ENCODE measurements around the gene ERICH3.

The ERICH3 gene

GRCh38 chr1:74591949-74592348, 81.6 kb downstream of the ERICH3 start:
- DNase-seq (ENCODE audit: low spot score) = no peak

GRCh38 chr1:74590288-74590687, 83.3 kb downstream of the ERICH3 start:
- DNase-seq (ENCODE audit: low spot score) = no peak

GRCh38 chr1:74587888-74588287, 85.7 kb downstream of the ERICH3 start:
- DNase-seq (ENCODE audit: low spot score) = no peak

GRCh38 chr1:74586253-74586897, 87.2 kb downstream of the ERICH3 start:
- DNase-seq (ENCODE audit: low spot score) = no peak

- DNase-seq (ENCODE audit: low spot score) = no peak
Observed at GRCh38 chr1:74584185-74584584, 89.4 kb downstream of the ERICH3 start.

GRCh38 chr1:74583397-74583796, 90.2 kb downstream of the ERICH3 start:
- DNase-seq (ENCODE audit: low spot score) = no peak

GRCh38 chr1:74579425-74579824, 94.2 kb downstream of the ERICH3 start:
- peak; percentile 5 for DNase-seq (ENCODE audit: low spot score)

GRCh38 chr1:74578101-74578500, 95.5 kb downstream of the ERICH3 start:
- no peak for DNase-seq (ENCODE audit: low spot score)

- no peak for DNase-seq (ENCODE audit: low spot score)
Observed at GRCh38 chr1:74571891-74572290, 101.7 kb downstream of the ERICH3 start.

- DNase-seq (ENCODE audit: low spot score) = no peak
Observed at GRCh38 chr1:74571493-74571800, 102.1 kb downstream of the ERICH3 start.

GRCh38 chr1:74570797-74571492, 102.6 kb downstream of the ERICH3 start:
- no peak for DNase-seq (ENCODE audit: low spot score)

GRCh38 chr1:74549932-74550331, 123.7 kb downstream of the ERICH3 start:
- DNase-seq (ENCODE audit: low spot score) = no peak

- DNase-seq (ENCODE audit: low spot score) = no peak
Observed at GRCh38 chr1:74548961-74549750, 124.4 kb downstream of the ERICH3 start.

- no peak for DNase-seq (ENCODE audit: low spot score)
Observed at GRCh38 chr1:74545821-74546220, 127.8 kb downstream of the ERICH3 start.

- DNase-seq (ENCODE audit: low spot score) = no peak
Observed at GRCh38 chr1:74534241-74534640, 139.4 kb downstream of the ERICH3 start.

- DNase-seq (ENCODE audit: low spot score) = no peak
Observed at GRCh38 chr1:74531796-74532195, 141.8 kb downstream of the ERICH3 start.

GRCh38 chr1:74530892-74531291, 142.7 kb downstream of the ERICH3 start:
- no peak for DNase-seq (ENCODE audit: low spot score)

- DNase-seq (ENCODE audit: low spot score) = no peak
Observed at GRCh38 chr1:74528123-74528522, 145.5 kb downstream of the ERICH3 start.

- DNase-seq (ENCODE audit: low spot score) = no peak
Observed at GRCh38 chr1:74526708-74527107, 146.9 kb downstream of the ERICH3 start.

GRCh38 chr1:74523873-74524480, 149.6 kb downstream of the ERICH3 start:
- no peak for DNase-seq (ENCODE audit: low spot score)

GRCh38 chr1:74522148-74522547, 151.4 kb downstream of the ERICH3 start:
- no peak for DNase-seq (ENCODE audit: low spot score)

Data from NAMALWA (cell line).